SK-N-SH (cell line): Measurements from ENCODE around the gene MT1H. TPM values are rescaled to one million over a fixed set of nuclear protein-coding genes. Genes with fewer than 3 reads are reported as not detected.

Source experiments
- CTCF ChIA-PET: fragments of 300-600, 350-600 bp; formaldehyde crosslinking; extraction: SDS; loops from one replicate; lab custom pipeline; 2021; lab: Yijun Ruan, JAX
- POLR2A ChIA-PET: fragments of 350-600 bp; sonication (Branson Sonifier 250); formaldehyde crosslinking; extraction: SDS; loops from one replicate; lab custom pipeline; 2020; ENCODE audit warnings: antibody characterized with exemption, inconsistent platforms; lab: Yijun Ruan, JAX
- DNase-seq: peaks from one replicate; pipeline ENCODE4 v3.0.0; 2012
- H2AFZ ChIP-seq: fragments of 200-600 bp; sonication (generic); 2 replicates; pipeline ENCODE4 v1.8.1; 2016; ENCODE audit warnings: antibody characterized with exemption, mild to moderate bottlenecking, low read depth
- H3F3A ChIP-seq: fragments of 200-600 bp; sonication (generic); replicated peaks from 2 replicates; pipeline ENCODE3; 2016; ENCODE audit warnings: antibody characterized with exemption, mild to moderate bottlenecking; ENCODE audit not compliant: insufficient read depth
- H3K27ac ChIP-seq, 2 experiments: fragments of 200-500 bp in 1 of 2; fragments of 200-600 bp in 1 of 2; sonication (Bioruptor generic) in 1 of 2; sonication (generic), shearing (Covaris generic) in 1 of 2; 2 replicates each; pipeline versions ENCODE4 v1.5.1 to v1.6.1; 2014 to 2016; ENCODE audit warnings: low read depth in 2 of 2, inconsistent platforms in 1 of 2, low read length in 1 of 2, mild to moderate bottlenecking in 1 of 2, mixed read lengths in 1 of 2
- H3K27me3 ChIP-seq: fragments of 200-600 bp; sonication (generic), shearing (Covaris generic); 2 replicates; pipeline ENCODE4 v1.6.1; 2016; ENCODE audit warnings: mixed run types; ENCODE audit not compliant: insufficient read depth
- H3K36me3 ChIP-seq, 2 experiments: fragments of 200-500 bp in 1 of 2; fragments of 200-600 bp in 1 of 2; sonication (Bioruptor generic) in 1 of 2; sonication (generic) in 1 of 2; replicated peaks in 1 of 2; 2 replicates each; pipeline versions ENCODE3 to v1.5.1; 2014 to 2016; ENCODE audit warnings: low read length in 1 of 2, mild to moderate bottlenecking in 1 of 2; ENCODE audit not compliant: insufficient read depth in 2 of 2, control insufficient read depth in 1 of 2
- H3K4me1 ChIP-seq, 2 experiments: fragments of 200-500 bp in 1 of 2; fragments of 200-600 bp in 1 of 2; sonication (Bioruptor generic) in 1 of 2; sonication (generic), shearing (Covaris generic) in 1 of 2; 2 replicates each; pipeline versions ENCODE4 v1.5.1 to v1.6.1; 2014 to 2016; ENCODE audit warnings: low read depth in 1 of 2, low read length in 1 of 2, mixed run types in 1 of 2; ENCODE audit not compliant: insufficient read depth in 2 of 2, control insufficient read depth in 1 of 2
- H3K4me2 ChIP-seq: fragments of 200-600 bp; sonication (generic), shearing (Covaris generic); 2 replicates; pipeline ENCODE4 v1.6.1; 2017; ENCODE audit warnings: mixed run types
- H3K4me3 ChIP-seq, 2 experiments: fragments of 200-500 bp in 1 of 2; fragments of 200-600 bp in 1 of 2; sonication (Bioruptor generic) in 1 of 2; sonication (generic), shearing (Covaris generic) in 1 of 2; 2 replicates each; pipeline versions ENCODE4 v1.5.1 to v1.8.1; 2014 to 2016; ENCODE audit warnings: low read depth in 2 of 2, inconsistent platforms in 1 of 2, low read length in 1 of 2, mild to moderate bottlenecking in 1 of 2, mixed read lengths in 1 of 2, moderate library complexity in 1 of 2
- H3K79me2 ChIP-seq: fragments of 200-600 bp; sonication (generic); 2 replicates; pipeline ENCODE4 v1.8.1; 2017; ENCODE audit warnings: mild to moderate bottlenecking; ENCODE audit not compliant: insufficient read depth
- H3K9ac ChIP-seq: fragments of 200-600 bp; sonication (generic); 2 replicates; pipeline ENCODE4 v1.6.1; 2017; ENCODE audit warnings: mixed run types
- H3K9me2 ChIP-seq: fragments of 200-600 bp; sonication (generic); 2 replicates; pipeline ENCODE4 v1.6.1; 2017; ENCODE audit warnings: mixed run types
- H3K9me3 ChIP-seq: fragments of 200-600 bp; sonication (generic); 2 replicates; pipeline ENCODE4 v1.6.1; 2017; ENCODE audit warnings: mixed run types, mild to moderate bottlenecking, moderate library complexity
- H4K20me1 ChIP-seq: fragments of 200-600 bp; sonication (generic); 2 replicates; pipeline ENCODE4 v1.6.1; 2017; ENCODE audit warnings: mild to moderate bottlenecking, mixed run types; ENCODE audit not compliant: insufficient read depth
- CTCF ChIP-seq: fragments of 200-600 bp; sonication (generic); IDR thresholded peaks from 2 replicates; pipeline ENCODE4 v1.6.1; 2017; ENCODE audit warnings: antibody characterized with exemption, mild to moderate bottlenecking, moderate library complexity
- ELF1 ChIP-seq: IDR thresholded peaks from 2 replicates; pipeline ENCODE4 v1.4.0; 2012
- FOSL2 ChIP-seq: IDR thresholded peaks from 2 replicates; pipeline ENCODE4 v1.4.0; 2012; ENCODE audit warnings: low read depth, mild to moderate bottlenecking, moderate library complexity, borderline replicate concordance
- FOXJ3 ChIP-seq: sonication (generic); formaldehyde crosslinking; IDR thresholded peaks from 2 replicates; pipeline ENCODE4 v1.5.1; 2020; ENCODE audit warnings: mild to moderate bottlenecking, missing genetic modification reagents
- GABPA ChIP-seq: IDR thresholded peaks from 2 replicates; pipeline ENCODE4 v1.4.0; 2012; ENCODE audit warnings: low read depth, mild to moderate bottlenecking
- MAX ChIP-seq: IDR thresholded peaks from 2 replicates; pipeline ENCODE4 v1.4.0; 2012; ENCODE audit warnings: low read depth
- MEF2A ChIP-seq: IDR thresholded peaks from 2 replicates; pipeline ENCODE4 v1.4.0; 2012; ENCODE audit warnings: low read depth, borderline replicate concordance
- MXI1 ChIP-seq: IDR thresholded peaks from 2 replicates; pipeline ENCODE4 v1.6.1; 2012; ENCODE audit warnings: mild to moderate bottlenecking, low read depth, low read length, improper control_type of control experiment
- NFIC ChIP-seq: IDR thresholded peaks from 2 replicates; pipeline ENCODE4 v1.4.0; 2012; ENCODE audit warnings: borderline replicate concordance
- POLR2AphosphoS5 ChIP-seq: IDR thresholded peaks from 2 replicates; pipeline ENCODE4 v1.6.1; 2012; ENCODE audit warnings: low read depth, low read length
- RCOR1 ChIP-seq: fragments of 150-350 bp; IDR thresholded peaks from 2 replicates; pipeline ENCODE4 v1.6.1; 2017; ENCODE audit warnings: antibody characterized with exemption, low read length
- REST ChIP-seq: IDR thresholded peaks from 2 replicates; pipeline ENCODE4 v1.6.1; 2012; ENCODE audit warnings: mild to moderate bottlenecking, low read depth, low read length, moderate library complexity
- RXRA ChIP-seq: IDR thresholded peaks from 2 replicates; pipeline ENCODE4 v1.4.0; 2012; ENCODE audit warnings: low read depth, mild to moderate bottlenecking, borderline replicate concordance
- TAF1 ChIP-seq: IDR thresholded peaks from 2 replicates; pipeline ENCODE4 v1.6.1; 2012; ENCODE audit warnings: low read depth, mild to moderate bottlenecking, low read length, moderate library complexity, borderline replicate concordance
- TCF12 ChIP-seq: IDR thresholded peaks from 2 replicates; pipeline ENCODE4 v1.4.0; 2012
- USF1 ChIP-seq: IDR thresholded peaks from 2 replicates; pipeline ENCODE4 v1.4.0; 2012; ENCODE audit warnings: low read depth, borderline replicate concordance
- YY1 ChIP-seq: IDR thresholded peaks from 2 replicates; pipeline ENCODE4 v1.4.0; 2012; ENCODE audit warnings: low read depth, mild to moderate bottlenecking
- WGBS: methylation state at CpG from one replicate; pipeline ENCODE4 v1.1.6; 2017; ENCODE audit warnings: low lambda C conversion rate; 5-methylcytosine and 5-hydroxymethylcytosine counted together
- polyA plus RNA-seq, 3 experiments: library from polyadenylated mRNA; depleted of rRNA; stranded (reverse); fragments of >200 nt; gene quantifications; 2 replicates each; pipeline ENCODE4 v1.2.3, GENCODE V29; 2012
- TF ChIP-seq, protein P1 (sequence below): IDR thresholded peaks from 2 replicates; pipeline ENCODE4 v1.4.0; 2012; ENCODE audit warnings: low read depth, borderline replicate concordance
- TF ChIP-seq, protein P2 (sequence below): fragments of 150-350 bp; IDR thresholded peaks from 2 replicates; pipeline ENCODE4 v1.6.1; 2016; ENCODE audit warnings: mild to moderate bottlenecking, low read depth, low read length

The MT1H gene
- polyA plus RNA-seq, 1 of the 3 experiments (the other 2 are of a cell fraction) = not detected

- Histone ChIP-seq H3K27me3 (no peaks in the 10 kb centered on the region), H4K20me1 (no peaks in the 10 kb centered on the region), H3K4me3 (no peak overlapping the region), H3K4me1 (peaks cover 0 to 6% of the 10 kb centered on the region in 2 experiments; a peak in 1 of 4 replicates), H3K27ac (no peak overlapping the region), H3K36me3 (no peaks in the 10 kb centered on the region), H3K4me2 (no peak overlapping the region), H2AFZ (no peak overlapping the region), H3K9ac (no peak overlapping the region), H3F3A (no peaks in the 10 kb centered on the region), H3K9me2 (no peaks in the 10 kb centered on the region), H3K79me2 (no peaks in the 10 kb centered on the region), H3K9me3 (no peaks in the 10 kb centered on the region)
- 60% methylated on average over 1 of the region's 1 CpG for WGBS
- ChIA-PET CTCF (interaction anchor here (1.2 to 1.6 kb wide), 4 partner anchors 10 to 87 kb away, joined by 3 to 7 read pairs (median 4); partner anchors contain the start of gene MT1H), POLR2A (no interaction called here)
- TF ChIP-seq MXI1 = no peak
- TF ChIP-seq, protein P1, sequence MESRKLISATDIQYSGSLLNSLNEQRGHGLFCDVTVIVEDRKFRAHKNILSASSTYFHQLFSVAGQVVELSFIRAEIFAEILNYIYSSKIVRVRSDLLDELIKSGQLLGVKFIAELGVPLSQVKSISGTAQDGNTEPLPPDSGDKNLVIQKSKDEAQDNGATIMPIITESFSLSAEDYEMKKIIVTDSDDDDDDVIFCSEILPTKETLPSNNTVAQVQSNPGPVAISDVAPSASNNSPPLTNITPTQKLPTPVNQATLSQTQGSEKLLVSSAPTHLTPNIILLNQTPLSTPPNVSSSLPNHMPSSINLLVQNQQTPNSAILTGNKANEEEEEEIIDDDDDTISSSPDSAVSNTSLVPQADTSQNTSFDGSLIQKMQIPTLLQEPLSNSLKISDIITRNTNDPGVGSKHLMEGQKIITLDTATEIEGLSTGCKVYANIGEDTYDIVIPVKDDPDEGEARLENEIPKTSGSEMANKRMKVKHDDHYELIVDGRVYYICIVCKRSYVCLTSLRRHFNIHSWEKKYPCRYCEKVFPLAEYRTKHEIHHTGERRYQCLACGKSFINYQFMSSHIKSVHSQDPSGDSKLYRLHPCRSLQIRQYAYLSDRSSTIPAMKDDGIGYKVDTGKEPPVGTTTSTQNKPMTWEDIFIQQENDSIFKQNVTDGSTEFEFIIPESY = no peak
- TF ChIP-seq ELF1 = no peak
- TF ChIP-seq FOSL2 = no peak
- no peak for TF ChIP-seq TAF1
- no peak for TF ChIP-seq POLR2AphosphoS5
- no peak for TF ChIP-seq RCOR1
- no peak for TF ChIP-seq MEF2A
- no peak for TF ChIP-seq RXRA
- TF ChIP-seq, protein P2, sequence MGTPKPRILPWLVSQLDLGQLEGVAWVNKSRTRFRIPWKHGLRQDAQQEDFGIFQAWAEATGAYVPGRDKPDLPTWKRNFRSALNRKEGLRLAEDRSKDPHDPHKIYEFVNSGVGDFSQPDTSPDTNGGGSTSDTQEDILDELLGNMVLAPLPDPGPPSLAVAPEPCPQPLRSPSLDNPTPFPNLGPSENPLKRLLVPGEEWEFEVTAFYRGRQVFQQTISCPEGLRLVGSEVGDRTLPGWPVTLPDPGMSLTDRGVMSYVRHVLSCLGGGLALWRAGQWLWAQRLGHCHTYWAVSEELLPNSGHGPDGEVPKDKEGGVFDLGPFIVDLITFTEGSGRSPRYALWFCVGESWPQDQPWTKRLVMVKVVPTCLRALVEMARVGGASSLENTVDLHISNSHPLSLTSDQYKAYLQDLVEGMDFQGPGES = no peak
- TF ChIP-seq GABPA = no peak
- TF ChIP-seq USF1 = no peak
- DNase-seq = no peak
Measured at GRCh38 chr16:56688762-56689161, 19.1 kb downstream of the MT1H start.

GRCh38 chr16:56689171-56689570 is 19.6 kb downstream of the MT1H start:
- Histone ChIP-seq H3K79me2 (no peaks in the 10 kb centered on the region), H4K20me1 (no peaks in the 10 kb centered on the region), H3K9ac (no peak overlapping the region), H3K9me3 (no peaks in the 10 kb centered on the region), H3K4me3 (no peak overlapping the region), H3K27ac (no peak overlapping the region), H3F3A (no peaks in the 10 kb centered on the region), H3K36me3 (no peaks in the 10 kb centered on the region), H3K27me3 (no peaks in the 10 kb centered on the region), H3K4me2 (no peak overlapping the region), H3K4me1 (peaks cover 0 to 2% of the 10 kb centered on the region in 2 experiments; a peak in 1 of 4 replicates), H2AFZ (no peak overlapping the region), H3K9me2 (no peaks in the 10 kb centered on the region)
- no peak for DNase-seq
- TF ChIP-seq FOSL2 = no peak
- TF ChIP-seq REST = no peak
- TF ChIP-seq ELF1 = no peak
- TF ChIP-seq NFIC = no peak
- TF ChIP-seq MEF2A = no peak
- no peak for TF ChIP-seq TCF12
- no peak for TF ChIP-seq FOXJ3 (CRISPR knock-in tag)
- TF ChIP-seq YY1 = no peak
- TF ChIP-seq CTCF = no peak
- no peak for TF ChIP-seq MAX
- ChIA-PET CTCF (interaction anchor here (1.2 to 1.6 kb wide), 4 partner anchors 10 to 87 kb away, joined by 3 to 7 read pairs (median 4); partner anchors contain the start of gene MT1H), POLR2A (no interaction called here)
- whole genome bisulfite sequencing = 68% methylated on average over 3 of the region's 3 CpGs
